Chondrocyte (in vitro differentiated cells): ENCODE results near the gene CD164. TPM values are rescaled to one million over a fixed set of nuclear protein-coding genes. Genes with fewer than 3 reads are reported as not detected.

Experiments
- DNase-seq: peaks from one replicate; pipeline ENCODE4 v3.0.0; 2021; ENCODE audit warnings: mixed read lengths, low spot score
- H3K27ac Mint-ChIP-seq: one replicate; pipeline ENCODE4 v1.8.0; 2021; ENCODE audit warnings: mild to moderate bottlenecking, moderate library complexity, mixed read lengths; ENCODE audit not compliant: unreplicated experiment
- H3K27me3 Mint-ChIP-seq: 2 replicates; pipeline ENCODE4 v1.8.0; 2021; ENCODE audit warnings: low read depth, mixed read lengths
- H3K36me3 Mint-ChIP-seq: 2 replicates; pipeline ENCODE4 v1.8.0; 2021; ENCODE audit warnings: low read depth, mixed read lengths
- H3K4me1 Mint-ChIP-seq: 2 replicates; pipeline ENCODE4 v1.8.0; 2021; ENCODE audit warnings: low read depth, mild to moderate bottlenecking, mixed read lengths
- H3K4me3 Mint-ChIP-seq: one replicate; pipeline ENCODE4 v1.8.0; 2021; ENCODE audit warnings: mild to moderate bottlenecking, moderate library complexity, mixed read lengths; ENCODE audit not compliant: unreplicated experiment
- H3K9me3 Mint-ChIP-seq: 2 replicates; pipeline ENCODE4 v1.8.0; 2021; ENCODE audit warnings: low read depth, mixed read lengths
- total RNA-seq: library from RNA; stranded (reverse); gene quantifications from 3 replicates; pipeline ENCODE4 v1.2.1, GENCODE V29; 2021
- TF ChIP-seq, protein P1 (sequence below): fragments of 200-600 bp; sonication (generic); IDR thresholded peaks from 2 replicates; pipeline ENCODE4 v1.5.0; 2021; ENCODE audit warnings: antibody characterized with exemption, mild to moderate bottlenecking, moderate library complexity

Gene CD164
- total RNA-seq, 1 donor from 2014 or later: 259 TPM

DNA sequence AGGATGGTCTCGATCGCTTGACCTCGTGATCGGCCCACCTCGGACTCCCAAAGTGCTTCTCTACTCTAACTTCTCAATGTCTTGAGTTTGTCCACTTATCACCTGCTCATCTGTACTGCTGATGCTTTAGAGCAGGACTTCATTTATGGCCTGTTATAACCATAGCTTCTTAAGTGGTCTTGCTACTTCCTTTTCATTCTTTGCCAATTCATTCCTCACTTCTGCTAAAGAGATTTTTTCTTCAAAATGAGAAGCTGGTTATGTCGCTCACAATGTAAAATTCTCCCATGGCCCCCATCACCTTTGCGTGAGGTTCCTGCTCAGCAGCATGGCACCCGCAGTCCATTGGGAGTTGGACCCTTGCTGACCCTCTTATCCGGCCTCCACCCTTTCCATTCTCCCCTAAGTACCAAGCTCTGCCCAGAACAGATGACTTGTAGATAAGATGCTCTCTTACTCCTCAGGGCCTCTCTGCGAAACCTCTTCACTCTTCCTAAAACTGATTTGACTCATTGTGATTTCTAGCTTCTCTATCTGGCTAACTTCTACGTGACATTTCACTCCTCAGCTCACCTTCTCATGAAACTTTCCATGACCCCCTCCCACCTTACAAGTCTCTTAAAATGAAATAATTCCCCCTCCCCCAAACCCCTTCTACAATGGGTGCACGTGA, 13.9 kb upstream of the CD164 start:
- Mint-ChIP-seq H3K4me3 (no peak overlapping the region), H3K27ac (no peak overlapping the region), H3K9me3 (no peaks in the 10 kb centered on the region), H3K27me3 (peaks cover 2% of the 10 kb centered on the region), H3K36me3 (peaks cover 1% of the 10 kb centered on the region), H3K4me1 (no peaks in the 10 kb centered on the region)
- TF ChIP-seq, protein P1, sequence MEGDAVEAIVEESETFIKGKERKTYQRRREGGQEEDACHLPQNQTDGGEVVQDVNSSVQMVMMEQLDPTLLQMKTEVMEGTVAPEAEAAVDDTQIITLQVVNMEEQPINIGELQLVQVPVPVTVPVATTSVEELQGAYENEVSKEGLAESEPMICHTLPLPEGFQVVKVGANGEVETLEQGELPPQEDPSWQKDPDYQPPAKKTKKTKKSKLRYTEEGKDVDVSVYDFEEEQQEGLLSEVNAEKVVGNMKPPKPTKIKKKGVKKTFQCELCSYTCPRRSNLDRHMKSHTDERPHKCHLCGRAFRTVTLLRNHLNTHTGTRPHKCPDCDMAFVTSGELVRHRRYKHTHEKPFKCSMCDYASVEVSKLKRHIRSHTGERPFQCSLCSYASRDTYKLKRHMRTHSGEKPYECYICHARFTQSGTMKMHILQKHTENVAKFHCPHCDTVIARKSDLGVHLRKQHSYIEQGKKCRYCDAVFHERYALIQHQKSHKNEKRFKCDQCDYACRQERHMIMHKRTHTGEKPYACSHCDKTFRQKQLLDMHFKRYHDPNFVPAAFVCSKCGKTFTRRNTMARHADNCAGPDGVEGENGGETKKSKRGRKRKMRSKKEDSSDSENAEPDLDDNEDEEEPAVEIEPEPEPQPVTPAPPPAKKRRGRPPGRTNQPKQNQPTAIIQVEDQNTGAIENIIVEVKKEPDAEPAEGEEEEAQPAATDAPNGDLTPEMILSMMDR: no peak
- DNase-seq: no peak

DNA sequence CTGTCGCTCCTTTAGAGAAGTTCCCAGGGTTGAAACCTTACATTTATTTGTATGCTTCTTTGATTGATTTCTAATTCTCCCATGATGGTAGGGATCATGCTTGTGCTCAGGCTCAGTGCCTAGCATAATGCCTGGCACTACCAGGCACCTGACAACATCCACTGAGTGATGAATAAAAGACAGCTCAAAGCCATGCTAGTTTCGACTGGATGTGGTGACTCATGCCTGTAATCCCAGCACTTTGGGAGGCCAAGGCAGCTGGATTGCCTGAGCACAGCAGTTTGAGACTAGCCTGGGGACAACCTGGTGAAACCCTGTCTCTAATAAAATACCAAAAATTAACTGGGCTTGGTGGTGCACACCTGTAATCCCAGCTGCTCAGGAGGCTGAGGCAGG, 11.6 kb upstream of the CD164 start:
- Mint-ChIP-seq H3K4me3 (no peak overlapping the region), H3K36me3 (peaks cover 1% of the 10 kb centered on the region), H3K4me1 (no peaks in the 10 kb centered on the region), H3K27me3 (peaks cover 2% of the 10 kb centered on the region), H3K9me3 (no peaks in the 10 kb centered on the region), H3K27ac (no peak overlapping the region)
- TF ChIP-seq, protein P1: no peak
- DNase-seq: no peak

DNA sequence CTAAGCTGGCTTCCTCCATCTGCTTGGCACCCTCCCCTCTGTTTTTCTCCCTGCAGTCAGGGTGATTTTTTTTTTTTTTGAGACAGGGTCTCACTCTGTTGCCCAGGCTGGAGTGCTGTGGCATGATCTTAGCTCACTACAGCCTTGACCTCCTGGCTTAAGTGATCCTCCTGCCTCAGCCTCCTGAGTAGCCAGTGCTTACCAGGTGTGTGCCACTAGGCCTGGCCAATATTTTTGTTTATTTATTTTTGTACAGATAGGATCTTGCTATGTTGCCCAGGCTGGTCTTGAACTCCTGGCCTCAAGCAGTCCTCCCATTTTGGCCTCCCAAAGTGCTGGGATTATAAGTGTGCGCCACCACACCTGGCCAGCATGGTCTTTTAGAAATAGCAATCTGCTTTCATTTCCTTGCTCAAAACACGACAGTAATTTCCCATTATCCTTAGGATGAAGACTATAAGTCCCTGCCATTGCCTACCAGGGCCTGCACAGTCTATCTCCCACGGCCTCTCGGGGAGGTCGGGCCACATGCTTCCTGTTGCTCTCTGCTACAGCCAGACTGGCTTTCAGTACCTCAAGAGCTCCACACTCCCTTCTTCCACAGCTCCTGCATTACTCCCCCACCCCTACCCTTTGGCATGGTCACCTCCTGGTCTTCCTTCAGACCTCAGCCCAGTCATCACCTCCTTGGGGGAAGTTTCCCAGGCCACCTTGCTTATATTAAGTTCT, 11.1 kb upstream of the CD164 start:
- peaks cover 2% of the 10 kb centered on the region for H3K27me3 Mint-ChIP-seq
- no peak overlapping the region for H3K27ac Mint-ChIP-seq
- no peaks in the 10 kb centered on the region for H3K4me1 Mint-ChIP-seq
- H3K4me3 Mint-ChIP-seq: no peak overlapping the region
- H3K36me3 Mint-ChIP-seq: peaks cover 1% of the 10 kb centered on the region
- TF ChIP-seq, protein P1: no peak
- no peak for DNase-seq
- no peaks in the 10 kb centered on the region for H3K9me3 Mint-ChIP-seq

DNA sequence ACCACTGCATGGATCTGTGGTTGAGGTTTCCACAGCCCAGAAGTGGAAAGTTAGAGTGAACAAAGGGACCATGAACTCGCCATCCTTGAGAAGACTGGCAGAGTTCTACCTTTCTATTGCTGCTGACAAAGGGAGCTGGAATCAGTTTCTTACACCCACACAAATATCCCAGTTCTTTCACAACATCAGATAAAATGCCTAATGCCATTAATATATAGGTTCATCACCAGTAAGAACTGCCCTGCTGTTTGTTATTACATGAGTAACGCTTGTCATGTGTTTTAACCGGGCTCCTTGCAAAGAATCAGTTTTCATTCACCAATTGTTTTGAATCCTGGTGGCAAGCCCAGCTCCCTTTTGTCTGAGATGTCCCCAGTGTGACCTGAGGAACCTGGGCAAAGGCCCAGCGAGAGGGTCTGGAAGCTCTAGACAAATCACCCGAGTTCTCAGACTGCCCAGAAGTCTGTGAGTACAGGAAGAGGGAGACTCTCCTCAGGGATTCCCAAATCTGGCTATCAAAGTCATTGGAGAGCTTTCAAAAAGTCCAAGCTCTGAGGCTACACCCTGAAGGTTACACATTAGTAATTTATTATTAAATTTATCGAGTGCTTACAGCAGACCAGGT, 7.5 kb upstream of the CD164 start:
- no peaks in the 10 kb centered on the region for H3K4me1 Mint-ChIP-seq
- peaks cover 2% of the 10 kb centered on the region for H3K27me3 Mint-ChIP-seq
- H3K9me3 Mint-ChIP-seq: no peaks in the 10 kb centered on the region
- no peak for DNase-seq
- H3K27ac Mint-ChIP-seq: no peak overlapping the region
- no peaks in the 10 kb centered on the region for H3K36me3 Mint-ChIP-seq
- TF ChIP-seq, protein P1: no peak
- H3K4me3 Mint-ChIP-seq: no peak overlapping the region

DNA sequence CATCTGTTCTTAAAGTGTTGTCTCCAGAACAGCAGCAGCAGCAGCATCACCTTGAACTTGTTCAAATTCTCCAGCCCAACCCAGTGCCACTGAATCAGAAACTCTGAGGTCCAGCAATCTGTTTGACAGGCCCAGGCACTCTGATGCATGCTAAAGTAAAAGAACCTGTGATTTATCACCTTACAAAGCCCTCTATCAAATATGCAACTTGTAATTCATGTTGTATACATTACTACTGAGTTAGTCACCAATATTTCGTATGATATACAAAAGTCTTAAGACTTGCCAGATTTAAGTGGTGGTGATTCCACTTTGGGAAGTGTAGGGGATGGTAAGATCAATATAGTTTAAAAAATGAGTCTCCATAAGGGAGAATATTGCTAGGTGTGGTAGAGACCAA, 6.0 kb upstream of the CD164 start:
- Mint-ChIP-seq H3K9me3 (no peaks in the 10 kb centered on the region), H3K36me3 (no peaks in the 10 kb centered on the region), H3K4me1 (peaks cover 5% of the 10 kb centered on the region), H3K27ac (no peak overlapping the region), H3K4me3 (no peak overlapping the region), H3K27me3 (peaks cover 2% of the 10 kb centered on the region)
- no peak for DNase-seq
- TF ChIP-seq, protein P1: no peak
